Cardiac fibroblast (primary cell): ENCODE data around the gene ZFYVE28.
A peak's percentile ranks its signal among the peaks of the same experiment; 100 is the strongest.

Experiments
- DNase-seq, 2 donors: peaks; one replicate each; pipeline versions ENCODE4 v3.0.0 to v3.0.0-alpha.2; 2010; ENCODE audit warnings: low read depth in 2 of 2
- H3K4me3 ChIP-seq, 2 donors: replicated peaks in 1 of 2; 1 replicate in 1 of 2; 2 replicates in 1 of 2; pipeline ENCODE4 v1.5.1; 2011; ENCODE audit warnings: low read depth in 2 of 2, low read length in 2 of 2, mild to moderate bottlenecking in 2 of 2, moderate library complexity in 1 of 2
- TF ChIP-seq, protein P1 (sequence below): IDR thresholded peaks from one replicate; pipeline ENCODE4 v1.5.1; 2011; ENCODE audit warnings: low read depth, mild to moderate bottlenecking, low read length, inconsistent platforms

ZFYVE28 gene

DNA sequence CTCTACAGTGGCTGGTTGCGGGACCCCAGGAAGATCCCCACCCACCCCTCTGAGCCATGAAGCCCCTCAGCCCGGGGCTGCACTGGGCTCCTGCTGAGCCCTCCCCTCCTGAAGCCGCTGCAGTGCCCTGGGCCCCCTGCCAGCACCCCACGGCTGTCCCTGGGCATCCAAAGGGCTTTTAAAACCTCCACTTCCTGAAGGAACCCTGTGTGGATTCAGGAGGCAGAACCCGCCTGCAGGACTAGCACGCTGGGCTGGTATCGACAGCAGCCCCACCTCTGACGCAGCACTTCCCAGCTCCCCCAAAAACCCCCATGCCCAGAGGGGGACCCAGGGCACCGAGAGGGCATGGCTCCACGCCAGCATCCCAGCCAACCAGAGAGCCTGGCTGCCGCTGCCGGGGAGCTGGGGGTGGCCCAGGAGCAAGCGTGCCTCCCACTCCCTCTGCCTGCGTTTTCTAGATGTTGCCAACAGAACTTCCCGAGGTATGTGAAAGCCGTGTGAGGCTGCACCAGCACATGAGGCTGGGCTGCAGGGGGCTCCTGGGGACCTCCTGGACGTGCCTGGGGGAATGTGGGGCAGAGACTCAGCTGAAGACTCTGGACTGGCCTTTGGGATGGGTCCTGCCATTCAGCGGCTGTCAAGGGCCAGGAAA, 162.8 kb downstream of the ZFYVE28 start:
- DNase-seq = peak in 1 of 2 donors; percentile 79
- no peak overlapping the region for H3K4me3 ChIP-seq
- TF ChIP-seq, protein P1, sequence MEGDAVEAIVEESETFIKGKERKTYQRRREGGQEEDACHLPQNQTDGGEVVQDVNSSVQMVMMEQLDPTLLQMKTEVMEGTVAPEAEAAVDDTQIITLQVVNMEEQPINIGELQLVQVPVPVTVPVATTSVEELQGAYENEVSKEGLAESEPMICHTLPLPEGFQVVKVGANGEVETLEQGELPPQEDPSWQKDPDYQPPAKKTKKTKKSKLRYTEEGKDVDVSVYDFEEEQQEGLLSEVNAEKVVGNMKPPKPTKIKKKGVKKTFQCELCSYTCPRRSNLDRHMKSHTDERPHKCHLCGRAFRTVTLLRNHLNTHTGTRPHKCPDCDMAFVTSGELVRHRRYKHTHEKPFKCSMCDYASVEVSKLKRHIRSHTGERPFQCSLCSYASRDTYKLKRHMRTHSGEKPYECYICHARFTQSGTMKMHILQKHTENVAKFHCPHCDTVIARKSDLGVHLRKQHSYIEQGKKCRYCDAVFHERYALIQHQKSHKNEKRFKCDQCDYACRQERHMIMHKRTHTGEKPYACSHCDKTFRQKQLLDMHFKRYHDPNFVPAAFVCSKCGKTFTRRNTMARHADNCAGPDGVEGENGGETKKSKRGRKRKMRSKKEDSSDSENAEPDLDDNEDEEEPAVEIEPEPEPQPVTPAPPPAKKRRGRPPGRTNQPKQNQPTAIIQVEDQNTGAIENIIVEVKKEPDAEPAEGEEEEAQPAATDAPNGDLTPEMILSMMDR = no peak

DNA sequence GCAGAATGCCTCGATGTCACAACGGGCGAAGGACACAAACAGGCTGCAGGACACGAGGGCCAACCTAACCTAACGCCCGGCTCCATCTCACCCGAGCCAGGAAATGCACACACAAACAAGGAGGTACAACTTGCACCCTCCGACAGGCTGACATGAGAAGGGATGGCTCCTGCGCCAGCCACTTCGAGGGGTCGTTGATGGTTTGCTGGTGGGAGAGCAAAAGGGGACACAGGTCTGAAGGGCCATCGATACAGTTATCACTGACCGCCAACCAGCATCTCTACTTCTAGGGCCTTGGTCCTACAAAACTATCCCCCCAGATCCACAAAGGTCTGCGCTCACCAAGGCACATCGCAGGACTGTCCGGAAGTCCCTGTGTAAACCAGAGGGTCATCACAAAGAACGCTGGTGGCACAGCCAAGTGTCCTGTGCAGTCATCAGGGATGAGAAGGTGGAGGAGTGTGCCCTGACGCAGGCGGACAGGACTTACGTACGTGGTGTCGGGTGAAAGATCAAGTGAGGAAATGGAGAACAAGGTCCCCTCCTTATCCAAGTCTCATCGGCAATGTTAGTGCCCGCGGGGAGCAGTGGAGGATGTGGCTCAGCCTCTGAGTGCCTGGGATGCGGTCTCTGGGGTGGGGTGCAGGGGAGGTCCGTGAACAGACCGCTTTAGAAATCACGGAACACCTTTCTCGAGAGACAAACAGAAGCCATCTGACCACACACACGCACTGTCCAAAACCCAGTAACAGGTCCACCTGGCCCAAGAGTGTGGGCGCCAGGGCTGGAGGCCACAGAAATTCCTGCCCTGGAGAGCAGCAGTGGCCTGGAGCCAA, 163.6 kb downstream of the ZFYVE28 start:
- TF ChIP-seq, protein P1 = no peak
- DNase-seq = no peak
- H3K4me3 ChIP-seq = no peak overlapping the region

DNA sequence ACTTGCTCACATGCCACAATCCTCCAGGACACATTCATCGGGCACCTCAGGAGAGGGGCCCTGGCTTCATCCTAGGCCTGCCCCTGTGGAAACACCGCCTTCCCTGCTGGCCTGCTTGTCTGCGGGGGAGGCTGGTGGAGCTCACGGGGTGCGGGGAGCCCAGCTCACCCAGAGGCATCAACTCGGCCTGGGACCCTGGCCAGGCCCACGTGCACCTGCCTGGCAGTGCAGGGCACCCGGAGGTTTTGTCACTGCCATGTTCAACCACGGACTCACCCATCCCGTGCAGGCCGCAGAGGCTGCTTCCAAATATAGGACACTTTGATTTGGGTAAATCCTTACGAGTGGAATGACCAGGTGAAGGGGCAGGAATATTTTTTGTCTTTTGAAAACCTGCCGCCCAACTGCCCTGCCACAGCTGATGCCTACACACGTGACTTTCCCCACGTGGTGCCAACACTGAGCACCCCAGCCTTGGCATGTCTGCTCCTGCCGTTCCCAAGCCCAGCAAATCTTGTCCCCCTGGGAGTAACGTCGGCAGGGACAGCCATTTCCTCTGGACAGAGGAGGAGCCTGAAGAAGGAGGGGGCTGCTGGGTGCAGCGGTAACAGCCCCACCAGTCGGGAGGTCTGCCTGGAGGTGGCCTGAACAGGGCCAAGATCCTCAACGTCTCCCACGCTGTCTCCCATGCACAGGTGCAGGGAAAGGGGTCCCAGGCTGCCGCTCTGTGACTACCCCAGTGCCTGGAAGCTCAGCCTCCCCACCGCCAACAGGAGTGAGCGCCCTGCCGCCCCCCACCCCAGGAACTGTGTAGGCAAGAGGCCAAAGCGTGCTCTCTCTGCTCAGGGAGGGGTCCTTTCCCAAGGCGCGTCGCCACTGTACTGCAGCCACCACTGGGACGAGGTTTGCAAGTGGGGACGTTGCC, 165.0 kb downstream of the ZFYVE28 start:
- no peak for DNase-seq
- TF ChIP-seq, protein P1 = no peak
- H3K4me3 ChIP-seq = no peak overlapping the region

DNA sequence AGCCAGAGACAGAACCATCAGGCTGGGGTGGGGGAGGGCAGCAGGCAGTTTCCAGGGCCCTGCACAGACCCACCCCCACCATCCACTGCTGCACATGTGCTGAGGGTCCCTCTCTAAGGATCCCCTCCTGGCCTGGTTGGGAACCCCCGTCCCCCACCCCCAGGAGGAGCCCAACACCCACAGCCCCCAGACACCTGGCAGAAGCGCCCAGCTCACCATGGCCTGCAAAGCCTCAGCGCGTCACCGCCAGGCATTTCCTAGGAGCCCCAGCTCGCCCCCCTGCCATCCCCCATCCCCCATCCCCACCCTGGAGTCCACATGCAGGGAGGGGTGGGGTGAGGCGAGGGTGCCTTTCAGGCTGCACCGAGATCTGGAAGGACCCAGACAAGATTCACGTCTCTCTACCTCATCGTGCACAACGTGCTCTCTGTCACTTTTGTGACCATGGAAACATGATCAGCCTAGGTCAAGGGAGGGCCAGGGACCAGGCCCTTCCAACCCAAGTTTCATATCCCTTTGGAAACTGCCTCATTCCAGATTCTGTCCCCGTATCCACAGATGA, 165.8 kb downstream of the ZFYVE28 start:
- TF ChIP-seq, protein P1 = no peak
- H3K4me3 ChIP-seq = no peak overlapping the region
- no peak for DNase-seq

DNA sequence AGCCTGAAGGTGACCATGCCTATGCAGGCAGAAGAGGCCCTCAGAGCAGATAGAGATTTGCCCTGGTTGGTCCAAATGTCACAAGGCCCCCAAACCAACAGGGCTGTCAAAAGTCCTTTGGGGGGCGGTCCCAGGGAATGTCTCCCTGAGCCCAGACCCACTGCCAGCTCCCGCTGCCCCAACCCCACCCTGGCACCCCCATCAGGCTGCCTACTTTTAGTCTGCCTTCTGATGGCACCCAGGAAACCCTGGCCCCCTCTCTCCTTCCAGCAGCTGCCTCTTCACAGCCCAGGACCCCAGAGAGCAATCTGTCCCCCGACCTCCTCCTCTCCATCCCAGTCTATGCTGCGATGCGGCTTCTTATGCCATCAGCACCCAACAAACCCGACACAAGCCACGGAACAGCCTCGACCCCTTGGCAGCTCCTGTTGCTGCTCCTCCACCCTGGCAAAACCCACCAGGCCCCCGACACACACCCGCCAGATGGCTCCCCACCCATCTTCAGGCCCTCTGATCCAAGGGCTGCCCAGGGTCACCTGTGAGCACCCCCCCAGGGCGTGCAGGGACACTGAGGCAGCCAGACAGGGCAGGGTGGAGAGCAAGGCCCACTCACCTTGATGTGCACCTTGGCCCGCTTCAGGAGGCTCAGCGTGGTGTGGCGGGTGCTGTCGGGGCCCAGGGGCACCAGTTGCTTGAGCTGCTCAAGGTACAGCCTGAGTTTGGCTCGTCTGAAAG, 166.5 kb downstream of the ZFYVE28 start:
- TF ChIP-seq, protein P1 = no peak
- no peak for DNase-seq
- H3K4me3 ChIP-seq = no peak overlapping the region
